KOPT-K1 (cell line): ENCODE measurements around the gene ZNF777.
"Not testable (repeated sequence)": the region's sequence is repeated elsewhere in the genome, so short reads cannot be mapped to it uniquely, and the experiment has no call there.

Experiments used
- H3K27ac ChIP-seq: fragments of 200-600 bp; sonication (generic); 2 replicates; pipeline ENCODE4 v1.5.1; 2016; ENCODE audit warnings: antibody characterized with exemption, mild to moderate bottlenecking, low read depth, low read length; ENCODE audit not compliant: poor library complexity, severe bottlenecking
- H3K36me3 ChIP-seq: fragments of 200-600 bp; sonication (generic); 2 replicates; pipeline ENCODE4 v1.5.1; 2017; ENCODE audit warnings: antibody characterized with exemption, mild to moderate bottlenecking, low read length, moderate library complexity; ENCODE audit not compliant: insufficient read depth
- H3K9me3 ChIP-seq: fragments of 200-600 bp; sonication (generic); 2 replicates; pipeline ENCODE4 v1.5.1; 2017; ENCODE audit warnings: antibody characterized with exemption, low read length, mild to moderate bottlenecking; ENCODE audit not compliant: insufficient read depth, poor library complexity, severe bottlenecking

The ZNF777 gene

GRCh38 chr7:149460493-149461277, at the start of gene ZNF777:
ZNF777 (minus strand) TSS chr7:149461062; CDS start chr7:149456022, 5,040 bp downstream.
- no peaks in the 10 kb centered on the region for H3K9me3 ChIP-seq
- peaks cover 14% of the 10 kb centered on the region; the same call in 1 of the 2 replicates for H3K36me3 ChIP-seq
- H3K27ac ChIP-seq: peak within 1 kb of the TSS; percentile 39

- H3K27ac ChIP-seq: no peak overlapping the region
- H3K36me3 ChIP-seq: no peaks in the 10 kb centered on the region
- peaks cover 48% of the 10 kb centered on the region for H3K9me3 ChIP-seq
Observed at GRCh38 chr7:149510248-149510647, 49.4 kb upstream of the ZNF777 start.

- H3K36me3 ChIP-seq: no peaks in the 10 kb centered on the region
- peaks cover 53% of the 10 kb centered on the region for H3K9me3 ChIP-seq
- no peak overlapping the region for H3K27ac ChIP-seq
Observed at GRCh38 chr7:149509774-149510173, 48.9 kb upstream of the ZNF777 start.

- Histone ChIP-seq H3K27ac (no peak overlapping the region), H3K9me3 (peaks cover 54% of the 10 kb centered on the region), H3K36me3 (no peaks in the 10 kb centered on the region)
Observed at GRCh38 chr7:149505551-149505950, 44.7 kb upstream of the ZNF777 start.

- Histone ChIP-seq H3K36me3 (no peaks in the 10 kb centered on the region), H3K27ac (no peak overlapping the region), H3K9me3 (peaks cover 25% of the 10 kb centered on the region)
Observed at GRCh38 chr7:149501651-149502050, 40.8 kb upstream of the ZNF777 start.

GRCh38 chr7:149500910-149501309, 40.0 kb upstream of the ZNF777 start:
- Histone ChIP-seq H3K36me3 (0 out of 2 replicates have a peak, but pooled peaks cover under 1% of the 10 kb centered on the region), H3K27ac (no peak overlapping the region), H3K9me3 (peaks cover 19% of the 10 kb centered on the region)

GRCh38 chr7:149500201-149500600, 39.3 kb upstream of the ZNF777 start:
- H3K9me3 ChIP-seq: peaks cover 12% of the 10 kb centered on the region
- H3K27ac ChIP-seq: no peak overlapping the region
- 0 out of 2 replicates have a peak, but pooled peaks cover 7% of the 10 kb centered on the region for H3K36me3 ChIP-seq

- peaks cover 21% of the 10 kb centered on the region for H3K36me3 ChIP-seq
Observed at GRCh38 chr7:149498811-149499210, 37.9 kb upstream of the ZNF777 start.

GRCh38 chr7:149497467-149498261, 36.8 kb upstream of the ZNF777 start, which contains the start of gene ZNF746:
ZNF746 (minus strand) TSS chr7:149497809; CDS start chr7:149497536, 273 bp downstream.
- no peaks in the 10 kb centered on the region for H3K9me3 ChIP-seq
- H3K27ac ChIP-seq: peak within 1 kb of the TSS; percentile 60
- H3K36me3 ChIP-seq: peaks cover 33% of the 10 kb centered on the region

More at GRCh38 chr7:149498811-149499210, 37.9 kb upstream of the ZNF777 start:
- Histone ChIP-seq H3K9me3 (no peaks in the 10 kb centered on the region), H3K27ac (no peak overlapping the region)

- no peaks in the 10 kb centered on the region for H3K9me3 ChIP-seq
- peak overlapping the region; percentile 60 for H3K27ac ChIP-seq
- peaks cover 41% of the 10 kb centered on the region for H3K36me3 ChIP-seq
Observed at GRCh38 chr7:149496642-149497391, 36.0 kb upstream of the ZNF777 start.

- Histone ChIP-seq H3K9me3 (no peaks in the 10 kb centered on the region), H3K27ac (no peak overlapping the region), H3K36me3 (peaks cover 49% of the 10 kb centered on the region)
Observed at GRCh38 chr7:149495785-149496641, 35.2 kb upstream of the ZNF777 start.

GRCh38 chr7:149494738-149495368, 34.0 kb upstream of the ZNF777 start:
- peaks cover 61% of the 10 kb centered on the region for H3K36me3 ChIP-seq
- H3K27ac ChIP-seq: no peak overlapping the region
- no peaks in the 10 kb centered on the region for H3K9me3 ChIP-seq

GRCh38 chr7:149493975-149494374, 33.1 kb upstream of the ZNF777 start:
- not testable (repeated sequence) for H3K9me3 ChIP-seq, H3K27ac ChIP-seq
- H3K36me3 ChIP-seq: peaks cover 70% of the 10 kb centered on the region

GRCh38 chr7:149493366-149493765, 32.5 kb upstream of the ZNF777 start:
- Histone ChIP-seq H3K9me3 (no peaks in the 10 kb centered on the region), H3K27ac (no peak overlapping the region), H3K36me3 (peaks cover 76% of the 10 kb centered on the region)
